Inflammatory macrophage treated with lipopolysaccharide for 4 hours (primary cell): ENCODE measurements around the gene MTERF4.

ENCODE experiments used
- DNase-seq: peaks from one replicate; pipeline ENCODE4 v3.0.0-alpha.2; 2020

Gene MTERF4

DNA sequence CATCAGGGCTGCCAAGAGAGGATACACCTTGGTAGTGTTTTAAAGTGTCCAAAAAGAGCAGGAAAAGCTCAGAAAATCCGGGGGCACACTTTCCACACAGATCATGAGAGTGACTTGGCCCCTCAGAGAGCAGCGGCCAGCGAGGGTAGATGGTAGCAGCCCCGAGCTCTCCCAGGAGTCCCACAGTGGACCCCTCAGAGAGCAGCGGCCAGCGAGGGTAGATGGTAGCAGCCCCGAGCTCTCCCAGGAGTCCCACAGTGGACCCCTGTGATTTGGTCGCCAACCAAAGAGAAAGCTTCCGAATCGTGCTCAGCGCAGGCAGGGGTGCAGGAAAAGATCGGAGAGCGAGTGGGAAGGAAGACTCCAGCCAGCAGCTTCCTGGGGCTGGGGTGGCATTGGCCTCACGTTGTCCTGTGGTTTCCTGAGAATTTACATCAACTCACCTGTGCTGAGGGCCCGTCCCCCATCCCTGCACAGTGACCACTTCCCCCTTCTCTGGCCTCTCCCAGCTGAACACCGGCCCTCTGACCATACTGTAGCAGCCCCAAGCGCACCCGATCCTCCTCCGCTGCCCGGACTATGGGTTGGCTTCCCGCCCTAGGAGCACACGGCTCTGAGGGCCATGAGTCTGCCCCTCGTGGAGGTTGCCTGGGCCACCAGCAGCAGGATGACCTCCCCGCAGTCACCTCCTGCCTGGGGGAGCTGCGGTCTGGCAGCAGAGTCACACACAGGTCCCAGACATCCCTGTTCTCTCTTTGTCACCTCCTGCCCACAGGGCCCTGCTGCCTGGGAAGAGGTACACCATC is 33.7 kb downstream of the MTERF4 start:
- DNase-seq: no peak

DNA sequence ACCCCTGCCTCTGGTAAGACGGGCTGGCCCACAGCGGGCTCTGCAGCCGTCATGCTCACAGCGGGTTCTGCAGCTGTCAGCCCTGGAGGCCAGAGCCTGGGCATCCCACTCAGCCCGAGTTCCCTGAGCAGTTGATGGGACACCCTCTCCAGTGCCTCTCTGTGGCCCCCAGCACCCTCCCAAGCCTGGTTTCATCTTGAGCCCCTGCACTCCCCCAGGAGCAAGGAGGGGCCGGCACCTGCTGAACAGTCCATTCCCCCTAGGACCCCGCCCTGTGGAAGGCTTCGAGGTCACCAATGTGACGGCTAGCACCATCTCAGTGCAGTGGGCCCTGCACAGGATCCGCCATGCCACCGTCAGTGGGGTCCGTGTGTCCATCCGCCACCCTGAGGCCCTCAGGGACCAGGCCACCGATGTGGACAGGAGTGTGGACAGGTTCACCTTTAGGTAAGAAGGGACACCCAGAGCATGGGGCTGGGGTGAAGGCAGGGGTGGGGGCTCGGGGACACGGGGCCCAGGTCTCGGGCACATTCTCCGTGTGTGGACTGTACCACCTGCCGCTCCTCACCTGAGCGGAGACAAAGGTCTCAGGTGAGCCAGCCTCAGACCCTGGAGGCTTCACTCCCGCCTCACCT is 34.5 kb downstream of the MTERF4 start:
- DNase-seq: no peak

DNA sequence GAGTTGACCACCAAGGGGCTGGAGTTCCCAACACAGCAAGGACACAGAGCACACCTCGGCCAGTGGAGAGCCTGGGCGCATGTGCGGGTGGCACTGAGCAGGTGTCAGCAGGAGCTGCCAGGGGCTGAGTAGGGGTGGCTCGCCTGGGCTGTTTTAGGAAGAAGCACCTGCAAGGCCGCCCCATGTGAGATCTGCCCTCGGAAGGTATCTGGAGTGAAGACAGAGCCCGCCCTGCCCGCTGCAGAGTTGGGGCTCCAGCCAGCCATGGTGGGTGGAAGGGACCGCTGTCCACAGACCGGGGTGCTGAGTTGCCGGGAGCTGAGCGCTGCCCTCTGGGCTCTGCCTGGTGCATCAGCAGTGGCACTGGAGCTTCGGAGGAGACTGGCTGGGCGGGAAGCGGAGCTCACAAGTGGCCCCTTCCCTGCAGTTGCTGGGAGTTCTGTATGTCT is 35.2 kb downstream of the MTERF4 start:
- DNase-seq: no peak

DNA sequence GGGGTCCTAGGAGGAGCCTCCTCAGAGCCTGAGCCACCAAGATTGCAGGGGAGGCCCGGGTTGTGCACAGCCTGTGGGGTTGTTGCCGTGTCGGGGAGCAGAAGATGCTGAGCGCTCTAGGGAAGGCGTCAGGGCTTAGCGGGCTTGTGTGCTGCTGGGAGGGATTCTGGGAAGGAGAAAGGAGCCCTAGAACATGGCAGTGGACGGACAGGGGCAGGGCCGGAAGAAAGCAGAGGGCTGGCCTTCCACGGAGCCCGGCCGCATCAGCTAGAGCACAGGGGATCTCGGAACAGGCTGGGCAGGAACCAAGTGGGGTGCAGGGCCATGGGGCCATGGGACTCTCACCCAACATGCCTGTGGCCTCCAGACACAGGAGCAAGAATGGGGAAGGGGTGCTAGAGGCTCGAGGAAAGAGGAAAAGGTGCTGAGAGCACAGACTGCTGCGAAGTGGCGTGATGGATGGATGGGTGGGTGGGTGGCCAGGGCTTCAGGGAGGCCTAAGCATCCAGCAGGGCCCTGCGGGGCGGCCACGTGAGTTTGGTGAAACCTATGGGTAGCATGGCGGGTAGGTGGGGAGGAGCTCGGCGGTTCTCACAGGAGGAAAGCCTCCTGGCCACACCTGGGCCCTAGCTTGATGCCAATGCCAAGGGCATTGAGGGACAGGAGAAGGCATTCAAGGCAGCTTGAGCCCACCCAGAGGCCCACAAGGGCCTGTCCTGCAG is 35.8 kb downstream of the MTERF4 start:
- no peak for DNase-seq

DNA sequence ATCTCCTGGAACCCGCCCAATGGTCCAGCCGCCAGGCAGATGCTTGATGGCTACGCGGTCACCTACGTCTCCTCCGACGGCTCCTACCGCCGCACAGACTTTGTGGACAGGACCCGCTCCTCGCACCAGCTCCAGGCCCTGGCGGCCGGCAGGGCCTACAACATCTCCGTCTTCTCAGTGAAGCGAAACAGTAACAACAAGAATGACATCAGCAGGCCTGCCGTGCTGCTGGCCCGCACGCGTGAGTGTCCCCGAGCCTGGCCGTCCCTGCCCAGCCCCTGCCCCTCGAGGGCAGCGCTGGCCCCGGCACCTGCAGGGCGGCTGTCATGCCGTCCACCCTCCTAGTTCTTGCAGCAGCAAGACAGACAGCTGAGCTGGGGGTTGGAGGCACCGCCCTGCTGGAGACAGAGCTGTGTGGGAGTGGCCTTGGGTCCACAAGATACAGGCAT is 36.7 kb downstream of the MTERF4 start:
- DNase-seq: no peak

DNA sequence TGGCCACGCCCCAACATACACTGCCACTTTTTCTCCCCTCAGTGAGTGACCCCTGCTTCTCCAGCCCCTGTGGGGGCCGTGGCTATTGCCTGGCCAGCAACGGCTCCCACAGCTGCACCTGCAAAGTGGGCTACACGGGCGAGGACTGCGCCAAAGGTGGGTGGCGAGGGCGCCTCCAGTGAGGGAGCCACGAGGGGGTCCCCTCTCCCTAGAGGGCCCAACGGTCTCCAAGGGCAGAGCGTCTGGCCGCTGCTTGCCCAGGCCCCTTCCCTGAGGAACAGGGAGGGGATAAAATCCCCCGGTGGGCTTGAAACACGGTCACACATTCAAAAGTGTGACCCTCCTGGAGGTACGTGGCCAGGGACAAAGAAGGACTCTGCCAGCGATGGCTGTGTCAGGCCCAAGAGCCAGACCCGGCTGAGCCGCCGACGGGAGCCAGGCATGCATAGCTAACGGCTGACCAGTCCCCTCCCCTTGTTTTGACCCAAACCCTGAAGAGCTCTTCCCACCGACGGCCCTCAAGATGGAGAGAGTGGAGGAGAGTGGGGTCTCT is 37.2 kb downstream of the MTERF4 start:
- DNase-seq: no peak

DNA sequence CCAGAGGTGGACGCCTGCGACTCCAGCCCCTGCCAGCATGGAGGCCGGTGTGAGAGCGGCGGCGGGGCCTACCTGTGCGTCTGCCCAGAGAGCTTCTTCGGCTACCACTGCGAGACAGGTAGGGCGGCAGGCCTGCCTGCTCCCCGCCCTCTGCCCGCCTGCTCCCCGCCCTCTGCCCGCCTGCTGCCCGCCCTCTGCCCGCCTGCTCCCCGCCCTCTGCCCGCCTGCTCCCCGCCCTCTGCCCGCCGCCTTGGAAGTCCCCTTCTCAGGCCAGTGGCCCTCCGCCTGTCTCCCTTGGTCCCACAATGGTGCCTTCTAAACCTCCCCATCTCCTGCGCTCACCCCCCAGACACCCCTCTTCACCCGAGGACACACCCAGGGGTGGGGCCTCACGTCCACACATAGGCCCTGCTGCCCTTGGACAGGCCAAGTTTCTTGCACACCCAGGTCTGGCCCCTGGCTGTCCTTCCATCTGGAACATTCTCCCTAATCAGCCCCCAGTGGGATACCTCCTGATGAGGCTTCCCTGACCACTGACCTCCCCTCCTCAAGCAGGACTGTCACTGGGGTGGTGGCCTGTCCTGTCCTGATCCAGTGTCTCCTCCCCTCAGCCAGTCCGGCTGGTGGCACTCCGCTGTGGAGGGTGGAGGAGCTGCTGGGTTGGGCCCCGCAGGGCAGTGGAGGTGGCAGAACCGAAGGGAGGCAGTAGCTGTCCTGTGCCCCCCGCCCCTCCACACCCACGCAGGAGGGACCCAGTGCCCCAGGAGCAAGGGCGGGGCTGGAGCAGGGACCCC is 37.9 kb downstream of the MTERF4 start:
- no peak for DNase-seq

DNA sequence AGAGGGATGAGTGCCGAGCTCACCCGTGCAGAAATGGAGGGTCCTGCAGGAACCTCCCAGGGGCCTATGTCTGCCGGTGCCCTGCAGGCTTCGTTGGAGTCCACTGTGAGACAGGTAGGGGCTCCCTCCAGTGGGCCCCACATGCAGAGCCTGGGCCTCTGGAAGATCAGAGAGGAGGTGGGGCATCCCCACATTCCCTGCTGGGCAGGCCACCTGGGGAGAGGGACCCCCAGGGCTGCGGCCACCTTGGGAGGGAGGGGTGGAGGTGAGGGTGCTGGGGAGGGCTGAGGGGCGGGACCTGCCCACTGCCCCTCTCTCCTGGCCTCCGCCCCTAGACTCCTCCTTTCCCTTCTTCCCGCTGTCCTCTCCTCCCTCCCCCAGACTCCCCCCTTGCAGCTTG is 38.5 kb downstream of the MTERF4 start:
- no peak for DNase-seq

DNA sequence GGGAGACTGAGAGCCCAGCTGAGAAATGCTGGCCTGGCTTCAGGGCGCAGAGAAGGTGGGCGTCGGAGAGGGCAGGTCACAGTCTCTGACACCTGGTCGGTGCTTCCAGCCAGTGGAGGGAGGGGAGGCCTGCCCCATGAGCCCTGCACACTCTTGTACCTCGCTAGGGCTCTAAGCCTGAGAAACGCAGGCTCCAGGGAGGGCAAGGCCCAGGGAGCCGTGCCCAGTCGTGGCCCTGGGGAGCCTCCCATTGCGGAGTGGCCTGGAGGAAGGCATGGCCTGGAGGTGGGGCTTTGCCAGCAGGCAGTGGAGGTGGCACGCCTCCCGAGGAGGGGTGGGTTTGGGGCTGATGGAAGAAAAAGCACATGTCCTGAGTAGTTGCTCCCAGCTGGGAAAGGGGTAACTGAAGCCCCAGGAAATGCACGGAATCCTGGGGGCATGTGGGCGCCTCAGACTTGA is 39.0 kb downstream of the MTERF4 start:
- DNase-seq: no peak

DNA sequence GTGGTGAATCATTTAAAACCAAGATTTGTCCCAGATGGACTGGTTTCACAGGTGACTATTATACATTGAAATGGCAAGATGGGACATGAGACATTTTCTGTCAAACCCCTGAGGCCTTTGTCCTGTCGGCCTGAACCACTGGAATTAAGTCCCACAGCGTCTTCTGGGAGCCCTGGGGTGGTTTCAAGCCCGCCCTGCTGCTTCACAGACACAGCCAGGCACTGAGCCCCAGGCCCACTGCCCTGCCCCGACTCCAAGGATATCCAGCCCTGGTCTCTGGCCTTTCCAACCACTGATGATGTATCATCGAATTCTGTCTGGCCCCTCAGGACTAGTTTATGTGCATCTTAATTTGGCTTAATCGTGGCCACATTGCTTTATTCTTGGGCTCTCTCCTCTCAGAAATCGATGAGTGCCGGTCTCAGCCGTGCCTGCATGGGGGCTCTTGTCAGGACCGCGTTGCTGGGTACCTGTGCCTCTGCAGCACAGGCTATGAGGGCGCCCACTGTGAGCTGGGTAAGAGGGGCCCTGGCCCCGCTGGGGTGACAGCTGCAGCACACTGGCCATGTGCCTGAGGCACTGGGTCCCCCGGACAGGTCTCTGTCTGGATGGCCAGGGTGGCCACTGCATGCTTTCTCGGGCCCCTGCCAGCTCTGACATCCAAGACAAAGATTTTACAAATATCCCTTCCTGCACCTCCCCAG is 39.5 kb downstream of the MTERF4 start:
- no peak for DNase-seq

DNA sequence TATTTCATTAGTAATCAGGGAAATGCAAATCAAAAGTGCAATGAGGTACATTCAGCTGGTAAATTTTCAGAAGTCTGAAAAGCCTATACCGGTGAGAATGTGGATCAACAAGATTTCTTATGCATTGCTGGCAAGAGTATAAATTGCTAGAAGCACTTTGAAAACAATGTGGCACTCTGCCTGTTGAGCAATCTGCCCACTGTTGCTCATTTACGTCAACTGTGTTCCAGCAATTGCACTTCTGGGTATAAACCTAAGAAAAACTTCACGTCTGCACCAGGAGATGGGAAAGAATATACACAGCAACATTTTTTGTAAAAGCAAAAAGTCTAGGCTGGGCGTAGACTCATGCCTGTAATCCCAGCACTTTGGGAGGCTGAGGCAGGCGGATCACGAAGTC is 40.8 kb downstream of the MTERF4 start:
- no peak for DNase-seq

DNA sequence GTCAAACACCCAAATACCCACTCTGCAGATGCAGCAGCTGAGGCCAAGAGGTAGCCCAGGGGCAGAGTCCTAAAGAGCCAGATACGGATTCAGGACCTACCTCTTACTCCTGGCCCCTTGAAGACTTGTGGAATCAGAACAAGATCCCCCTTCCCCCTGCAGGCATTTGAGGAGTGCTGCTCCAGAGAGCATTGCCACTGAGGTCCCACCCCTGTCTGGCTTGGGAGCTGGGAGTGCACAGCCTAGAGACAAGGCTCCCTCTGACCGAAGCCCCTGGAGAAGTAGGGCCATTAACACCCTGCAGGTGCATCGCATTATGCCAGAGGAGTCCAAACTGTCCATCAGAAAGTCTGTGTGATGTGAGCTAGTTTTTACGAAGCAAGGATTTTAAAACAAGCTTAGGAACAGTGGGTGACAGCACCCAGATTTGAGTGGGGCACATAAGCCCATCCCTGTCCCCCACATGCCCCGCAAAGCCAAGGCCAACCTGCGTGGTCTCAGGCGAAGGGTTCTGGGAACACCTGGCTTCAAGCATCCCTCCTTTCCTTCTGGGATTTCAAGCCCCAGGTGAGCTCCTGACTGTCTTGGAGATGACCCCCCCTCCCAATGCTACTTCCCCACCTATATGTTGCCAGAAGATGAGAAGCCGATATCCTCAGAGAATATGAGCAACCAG is 48.4 kb downstream of the MTERF4 start:
- no peak for DNase-seq

DNA sequence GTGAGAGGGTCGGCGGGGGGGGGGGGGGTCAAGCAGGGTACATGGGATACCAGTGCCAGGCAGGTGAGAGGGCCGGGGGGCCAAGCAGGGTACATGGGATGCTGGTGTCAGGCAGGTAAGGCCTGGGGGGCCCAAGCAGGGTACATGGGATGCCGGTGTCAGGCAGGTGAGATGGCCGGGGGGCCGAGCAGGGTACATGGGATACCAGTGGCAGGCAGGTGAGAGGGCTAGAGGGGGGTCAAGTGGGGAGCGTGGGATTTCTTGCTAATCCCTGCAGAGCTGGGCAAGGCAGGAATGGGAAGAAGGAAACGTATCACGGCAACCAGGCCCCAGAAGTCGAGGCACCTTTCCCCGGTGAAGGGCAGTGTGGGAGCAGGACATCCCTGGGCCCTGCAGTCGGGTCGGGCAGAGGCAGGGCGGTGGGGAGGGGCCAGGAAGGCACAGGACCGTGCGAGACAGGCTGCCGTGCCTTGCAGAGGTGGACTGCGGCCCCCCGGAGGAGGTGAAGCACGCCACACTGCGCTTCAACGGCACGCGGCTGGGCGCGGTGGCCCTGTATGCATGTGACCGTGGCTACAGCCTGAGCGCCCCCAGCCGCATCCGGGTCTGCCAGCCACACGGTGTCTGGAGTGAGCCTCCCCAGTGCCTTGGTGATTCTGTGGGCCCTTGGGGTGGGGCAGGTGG is 49.3 kb downstream of the MTERF4 start:
- no peak for DNase-seq

DNA sequence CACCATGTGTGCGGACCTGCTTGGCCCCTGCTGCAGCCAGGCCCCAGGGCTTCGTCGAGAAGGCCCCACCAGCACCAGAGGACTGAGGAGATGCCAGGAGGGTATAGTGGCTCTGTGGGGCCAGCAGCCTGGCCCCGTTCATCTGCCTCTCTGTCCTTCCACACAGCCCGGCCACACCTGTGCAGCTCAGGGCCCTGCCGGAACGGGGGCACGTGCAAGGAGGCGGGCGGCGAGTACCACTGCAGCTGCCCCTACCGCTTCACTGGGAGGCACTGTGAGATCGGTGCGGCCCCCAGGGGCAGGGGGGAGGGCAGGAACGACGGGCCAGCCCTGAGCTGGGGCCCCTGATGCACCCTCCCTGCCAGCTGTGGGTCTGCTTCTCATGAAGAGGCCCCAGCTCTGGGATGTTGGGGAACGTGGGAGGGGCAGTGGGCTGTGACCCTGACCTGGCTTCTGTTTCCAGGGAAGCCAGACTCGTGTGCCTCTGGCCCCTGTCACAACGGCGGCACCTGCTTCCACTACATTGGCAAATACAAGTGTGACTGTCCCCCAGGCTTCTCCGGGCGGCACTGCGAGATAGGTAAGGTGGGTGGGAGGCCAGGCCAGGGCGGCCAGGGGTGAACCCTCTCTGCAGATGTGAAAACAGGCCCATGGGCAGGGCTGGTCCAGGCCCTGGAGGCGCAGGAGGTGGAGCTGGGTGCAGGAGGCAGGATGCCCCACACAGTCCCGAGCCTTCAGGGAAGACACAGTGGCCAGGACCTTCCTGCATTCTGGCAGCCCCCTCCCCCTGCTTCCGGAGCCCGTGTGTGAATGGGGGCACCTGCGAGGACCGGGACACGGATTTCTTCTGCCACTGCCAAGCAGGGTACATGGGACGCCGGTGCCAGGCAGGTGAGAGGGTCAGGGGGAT is 50.3 kb downstream of the MTERF4 start:
- no peak for DNase-seq

DNA sequence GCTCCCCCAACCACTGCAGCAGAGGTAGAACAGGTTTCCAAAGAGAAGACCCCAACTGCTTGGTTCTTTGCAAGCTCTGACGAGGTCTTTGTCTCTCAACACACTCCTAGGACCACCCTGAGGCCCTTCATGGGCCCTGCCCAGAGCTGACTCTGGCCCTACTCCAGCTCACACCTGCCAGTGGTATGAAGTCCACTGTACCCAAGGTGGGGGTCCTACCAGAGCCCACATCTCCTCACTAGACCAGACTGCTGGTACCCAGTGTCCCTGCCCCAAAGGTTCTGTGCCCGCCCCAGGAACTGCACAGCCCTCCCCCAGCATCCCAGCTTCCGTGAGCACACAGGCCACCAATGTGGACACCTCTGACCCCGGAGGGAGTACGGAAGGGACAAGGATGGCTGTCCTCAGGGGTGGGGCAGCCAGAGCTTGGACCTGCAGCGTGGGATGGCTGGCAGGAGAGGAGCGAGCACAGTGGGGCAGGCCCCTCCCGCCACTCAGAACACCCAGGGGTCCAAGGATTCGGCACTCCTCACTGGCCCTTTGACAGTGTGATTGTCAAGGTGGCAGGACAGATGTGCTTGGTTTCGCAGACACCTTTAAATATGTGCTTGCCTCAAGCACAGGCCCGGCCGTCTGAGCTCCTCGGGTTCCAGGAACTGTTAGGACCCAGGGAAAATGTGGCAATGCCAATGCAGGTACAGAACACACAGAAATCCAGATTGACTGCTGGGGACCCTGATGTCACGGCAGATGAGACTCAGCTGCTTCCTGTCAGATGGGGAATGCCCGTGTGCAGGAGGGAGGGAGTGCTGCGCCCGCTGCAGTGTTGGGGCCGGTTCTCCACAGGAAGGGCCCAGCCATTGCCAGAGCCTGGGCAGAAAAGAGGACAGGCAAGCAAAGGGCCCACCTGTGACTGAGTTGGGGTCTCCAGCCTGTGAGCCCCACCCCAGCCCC is 51.2 kb downstream of the MTERF4 start:
- DNase-seq: no peak

DNA sequence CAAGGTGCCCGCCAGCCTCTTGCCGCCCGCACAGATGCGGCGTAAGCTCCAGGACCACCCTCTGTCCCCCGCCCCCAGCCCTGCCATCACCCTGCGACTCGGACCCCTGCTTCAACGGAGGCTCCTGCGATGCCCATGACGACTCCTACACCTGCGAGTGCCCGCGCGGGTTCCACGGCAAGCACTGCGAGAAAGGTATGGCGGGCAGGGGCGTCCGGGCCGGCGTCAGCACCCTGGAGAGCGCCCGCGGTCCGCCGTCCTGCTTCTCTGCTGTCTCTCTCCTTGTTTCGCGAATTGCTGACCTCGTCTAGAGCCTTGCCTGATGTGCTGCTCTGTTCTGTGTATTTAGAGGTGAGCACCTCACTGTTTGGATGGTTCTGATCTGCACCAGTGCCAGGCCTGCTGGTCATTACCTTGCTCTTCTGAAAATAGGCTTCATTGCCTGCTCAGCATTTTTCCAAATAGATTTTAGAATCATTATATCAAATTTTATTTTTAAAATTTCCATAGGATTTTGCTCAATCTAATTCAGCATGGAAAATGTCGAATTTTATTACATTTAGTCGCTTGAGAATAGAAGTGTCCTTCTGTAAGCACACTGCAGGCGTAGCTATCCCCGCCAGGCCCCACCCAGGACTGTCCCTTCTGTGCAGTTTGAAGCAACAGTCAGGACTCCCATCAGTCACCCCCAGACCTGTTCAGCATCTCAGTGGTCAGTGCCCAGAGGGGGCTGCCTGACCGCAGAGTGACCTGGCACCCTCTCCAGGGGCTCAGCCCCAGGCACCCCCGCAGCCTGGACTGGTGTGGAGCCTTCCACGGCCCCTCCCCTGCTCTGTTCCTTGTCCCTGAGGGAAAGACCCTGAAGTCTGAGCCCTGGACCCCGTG is 52.1 kb downstream of the MTERF4 start:
- DNase-seq: no peak

DNA sequence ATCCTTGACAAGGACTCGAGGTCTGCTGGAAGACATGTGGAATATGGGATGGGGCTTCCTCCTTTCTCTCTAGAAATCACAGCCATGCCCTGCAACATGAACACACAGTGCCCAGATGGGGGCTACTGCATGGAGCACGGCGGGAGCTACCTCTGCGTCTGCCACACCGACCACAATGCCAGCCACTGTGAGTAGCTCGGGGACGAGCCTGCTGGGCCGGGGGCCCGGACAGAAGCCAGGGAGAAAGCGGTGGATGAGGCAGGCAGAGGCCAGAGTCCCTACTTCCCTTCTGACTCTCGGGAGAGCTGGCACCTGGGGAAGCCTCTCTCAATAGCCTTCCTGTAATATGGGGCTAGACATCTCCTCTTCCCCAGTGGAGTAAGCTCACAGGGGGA is 53.1 kb downstream of the MTERF4 start:
- no peak for DNase-seq
